Umbilical cord (tissue), 2 donors: ENCODE results near the gene LY86. TPM values are rescaled to one million over a fixed set of nuclear protein-coding genes. Genes with fewer than 3 reads are reported as not detected.

ENCODE experiments used
- DNase-seq: peaks from one replicate; pipeline ENCODE4 v3.0.0-alpha.2; 2015; ENCODE audit warnings: low spot score
- total RNA-seq: library from RNA; depleted of rRNA; stranded (reverse); fragments of >200 nt; gene quantifications from one replicate; pipeline ENCODE4 v1.2.3, GENCODE V29; 2014; ENCODE audit warnings: low replicate concordance; ENCODE audit not compliant: insufficient read depth

Gene LY86
- 2.2 TPM for total RNA-seq

- DNase-seq: peak; percentile 26
Measured at GRCh38 chr6:6588064-6588923, at the start of gene LY86. Gene LY86, plus strand, starts transcription at chr6:6588720. Its CDS starts 15 bp downstream, at chr6:6588735.

- DNase-seq: no peak
Measured at GRCh38 chr6:6539036-6539435, 49.5 kb upstream of the LY86 start.

DNA sequence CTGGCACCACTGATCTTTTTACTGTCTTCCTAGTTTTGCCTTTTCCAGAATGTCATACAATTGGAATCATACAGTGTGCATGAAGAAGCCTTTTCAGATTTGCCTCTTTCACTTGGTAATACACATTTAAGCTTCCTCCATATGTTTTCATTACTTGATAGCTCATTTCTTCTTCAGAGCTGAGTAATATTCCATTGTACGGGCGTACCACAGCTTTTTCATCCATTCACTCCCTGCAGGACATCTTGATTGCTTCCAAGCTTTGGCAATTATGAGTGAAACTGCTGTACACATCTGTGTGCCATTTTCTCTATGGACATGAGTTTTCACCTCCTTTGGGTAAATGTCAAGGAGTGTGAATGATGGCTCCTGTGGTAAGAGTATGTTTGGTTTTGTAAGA, 46.2 kb upstream of the LY86 start:
- DNase-seq: no peak

GRCh38 chr6:6543181-6543879, 45.2 kb upstream of the LY86 start:
- DNase-seq: no peak

- no peak for DNase-seq
Measured at GRCh38 chr6:6545616-6546317, 42.8 kb upstream of the LY86 start.

- DNase-seq: peak; percentile 22
Measured at GRCh38 chr6:6546318-6547109, 42.0 kb upstream of the LY86 start.

- peak; percentile 92 for DNase-seq
Measured at GRCh38 chr6:6547110-6547879, 41.2 kb upstream of the LY86 start.

DNA sequence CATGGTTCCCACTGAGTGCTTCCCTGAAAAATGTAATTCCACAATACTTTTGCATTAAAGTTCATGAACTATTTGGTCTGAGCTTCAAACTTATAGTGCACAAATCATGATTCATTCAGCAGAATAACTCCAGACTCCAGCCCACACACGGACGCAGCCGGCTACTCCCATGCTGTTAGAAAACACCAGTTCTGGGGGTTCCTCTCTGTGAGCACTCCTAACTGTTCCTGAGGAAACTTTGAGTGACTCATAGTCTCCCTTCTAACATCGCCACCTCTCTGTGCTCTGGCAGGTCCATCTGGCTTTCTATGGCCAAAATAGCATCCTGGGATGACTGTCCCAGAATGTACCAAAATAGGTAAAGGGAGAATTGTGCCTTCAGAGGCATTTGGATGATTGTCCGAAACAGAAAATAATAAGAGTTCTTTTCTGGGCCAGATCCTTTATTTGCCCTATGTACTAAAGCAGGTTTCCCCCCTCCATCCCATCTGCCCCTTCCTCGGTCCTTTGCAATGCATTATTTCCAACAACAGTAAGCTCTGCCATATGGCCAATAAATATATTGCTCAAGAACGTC, 32.3 kb upstream of the LY86 start:
- DNase-seq: peak; percentile 16

- peak; percentile 40 for DNase-seq
Measured at GRCh38 chr6:6556738-6557503, 31.6 kb upstream of the LY86 start.

DNA sequence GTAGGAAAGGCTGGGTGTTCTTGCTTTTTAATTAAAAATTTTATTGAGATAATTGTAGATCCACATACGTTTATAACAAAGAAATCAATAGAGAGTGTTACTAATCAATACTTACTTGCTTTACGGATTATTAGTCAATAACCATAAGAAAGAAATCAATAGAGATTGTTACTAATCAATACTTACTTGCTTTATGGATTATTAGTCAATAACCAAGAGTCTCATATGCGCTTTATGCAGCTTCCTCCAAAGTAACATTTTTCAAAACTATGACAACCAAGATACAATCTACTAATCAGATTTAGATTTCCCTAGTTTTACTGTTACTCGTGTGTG, 31.0 kb upstream of the LY86 start:
- DNase-seq: no peak

DNA sequence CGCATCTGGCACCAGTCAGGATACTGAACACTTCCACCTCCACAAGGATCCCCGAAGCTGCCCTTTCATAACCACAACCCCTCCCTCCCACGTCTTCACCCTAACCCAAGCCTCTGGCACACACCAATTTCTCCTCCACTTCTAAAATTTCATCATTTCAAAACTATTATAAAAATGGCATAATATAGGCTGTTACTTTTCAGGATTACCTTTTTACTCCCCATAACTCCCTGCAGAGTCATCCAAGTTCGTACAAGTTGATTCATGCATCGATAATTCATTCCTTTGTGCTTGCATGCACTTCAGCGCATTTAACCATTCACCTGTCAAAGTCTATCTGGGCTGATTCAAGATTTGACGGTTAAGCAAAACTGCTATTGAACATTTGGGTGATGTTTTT, 30.6 kb upstream of the LY86 start:
- DNase-seq: peak; percentile 42

DNA sequence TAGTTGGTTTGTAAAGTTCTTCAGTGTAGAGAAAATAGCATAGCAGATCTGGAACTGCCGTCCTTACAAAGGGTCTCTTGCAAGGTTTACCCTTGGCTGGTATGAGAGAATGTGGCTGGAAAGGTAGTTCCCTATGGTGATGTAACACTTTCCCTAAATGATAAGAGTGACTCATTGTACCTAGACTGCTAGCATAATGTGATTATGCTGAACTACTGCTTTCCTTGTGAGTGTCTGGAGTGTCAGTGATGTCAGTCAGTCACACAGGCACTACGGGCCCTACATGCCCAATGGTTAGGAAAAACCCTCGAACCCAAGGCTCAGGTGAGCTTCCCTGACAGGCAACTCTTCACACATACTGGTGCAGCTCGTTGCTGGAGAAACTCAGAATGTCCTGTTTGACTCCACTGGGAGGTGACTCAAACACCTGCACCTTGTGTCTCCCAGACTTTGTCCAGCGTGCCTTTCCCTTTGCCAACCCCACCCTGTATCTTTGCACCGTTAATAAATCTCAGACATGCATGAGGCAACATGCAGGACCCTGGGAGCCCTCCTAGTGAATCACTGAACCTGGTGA, 28.4 kb upstream of the LY86 start:
- DNase-seq: no peak

DNA sequence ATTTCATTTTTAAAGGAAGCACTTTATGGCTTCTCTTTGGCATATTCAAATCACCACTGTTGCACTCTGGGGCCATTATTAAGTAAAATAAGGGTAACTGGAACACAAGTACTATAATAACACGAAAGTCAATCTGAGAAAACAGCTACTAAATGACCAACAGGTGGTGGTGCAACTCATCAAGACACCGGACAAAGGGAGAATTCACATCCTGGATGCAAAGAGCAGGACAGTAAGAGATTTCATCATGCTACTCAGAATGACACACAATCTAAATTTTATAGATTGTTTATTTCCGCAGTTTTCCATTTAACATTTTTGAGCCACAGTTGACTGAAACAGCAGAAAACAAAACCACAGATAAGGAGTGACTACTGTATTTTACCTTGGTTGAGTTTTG, 27.6 kb upstream of the LY86 start:
- DNase-seq: no peak

- DNase-seq: no peak
Measured at GRCh38 chr6:6564154-6564553, 24.4 kb upstream of the LY86 start.

DNA sequence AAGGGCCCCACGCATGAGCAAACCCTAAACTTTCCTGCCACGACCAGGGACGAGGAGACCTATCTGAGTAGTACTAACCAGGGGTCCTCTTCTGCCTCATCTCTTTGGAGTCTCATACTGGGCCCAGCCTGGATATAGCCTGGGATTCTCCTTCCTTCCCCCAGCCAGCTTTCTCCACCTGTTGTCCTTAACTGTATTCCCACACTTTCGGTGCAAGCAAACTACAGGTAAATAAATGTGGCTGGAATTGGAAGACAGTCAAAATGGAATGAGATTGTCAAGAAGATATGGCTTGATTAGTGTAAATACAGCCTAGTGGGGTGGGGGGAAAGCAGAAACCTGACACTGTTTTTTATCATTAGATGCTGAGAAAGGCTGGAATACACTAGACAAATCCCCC, 23.5 kb upstream of the LY86 start:
- DNase-seq: no peak

DNA sequence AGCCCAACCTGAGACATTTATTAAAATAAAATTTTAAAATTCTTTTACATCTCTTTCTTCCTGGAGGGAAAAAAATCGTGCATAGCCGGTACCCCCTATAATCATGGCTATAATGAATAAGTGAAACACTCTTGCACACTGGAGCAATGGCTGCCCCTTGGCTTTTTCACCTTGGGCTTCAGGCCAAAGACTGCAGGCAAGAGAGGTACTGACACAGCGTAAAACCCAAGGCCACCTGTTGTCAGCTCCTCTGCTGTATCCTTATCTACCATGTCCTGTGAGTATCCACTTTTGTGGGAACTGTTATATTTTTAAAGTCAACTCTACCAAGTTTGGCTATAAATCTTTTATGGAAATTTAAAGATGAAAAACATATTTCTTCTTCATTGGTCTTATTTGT, 23.0 kb upstream of the LY86 start:
- DNase-seq: no peak

DNA sequence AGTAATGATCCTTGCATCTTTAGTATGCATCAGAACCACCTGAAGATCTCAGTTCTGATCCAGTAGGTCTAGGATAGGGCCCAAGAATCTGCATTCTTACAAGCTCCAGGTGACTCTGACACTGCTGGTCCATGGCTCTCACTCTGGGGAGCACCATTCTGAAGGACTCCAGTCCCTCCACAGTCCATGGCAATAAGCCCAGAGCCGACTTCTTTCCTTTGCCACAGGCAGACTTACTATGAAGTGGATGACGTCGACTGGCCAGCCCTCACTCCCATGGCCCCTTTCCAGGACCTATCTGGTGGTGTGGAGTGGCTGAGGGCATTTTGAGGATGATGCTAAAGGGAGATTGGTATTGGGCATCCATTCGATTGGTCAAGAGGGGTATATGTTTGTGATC, 21.8 kb upstream of the LY86 start:
- DNase-seq: no peak

DNA sequence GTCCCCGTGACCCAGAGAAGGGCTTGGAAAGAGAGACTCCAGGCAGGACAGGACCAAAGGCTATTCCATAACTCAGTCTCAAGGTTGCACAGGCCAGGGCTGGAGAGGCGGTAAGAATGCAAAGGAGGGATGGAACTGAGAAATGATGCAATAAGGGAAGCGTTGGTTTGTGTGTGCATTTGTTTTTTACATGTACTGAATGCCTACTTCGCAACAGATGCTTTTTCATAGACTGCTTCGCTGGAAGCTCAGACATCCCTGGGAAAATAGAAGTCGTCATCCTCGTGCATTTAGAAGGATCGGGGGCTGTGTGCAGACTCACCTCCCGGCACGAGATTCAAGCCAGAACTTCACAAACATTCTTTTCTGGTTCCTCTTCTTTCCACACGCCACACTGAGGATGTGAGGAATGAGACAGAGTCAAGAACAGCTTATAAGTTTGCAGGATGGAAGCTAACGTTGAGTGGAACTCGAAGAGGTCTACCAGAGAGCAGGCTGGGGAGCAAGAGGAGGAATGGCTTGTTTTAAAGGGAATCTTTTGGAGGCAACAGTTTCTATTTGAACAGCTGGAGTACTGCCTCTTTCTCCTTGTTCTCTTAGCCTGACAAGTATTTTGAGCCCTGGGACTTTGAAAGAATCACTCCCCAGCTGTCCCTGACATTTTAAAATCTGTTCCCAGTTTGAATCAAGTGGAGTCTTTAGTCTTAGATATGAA, 19.3 kb upstream of the LY86 start:
- no peak for DNase-seq

DNA sequence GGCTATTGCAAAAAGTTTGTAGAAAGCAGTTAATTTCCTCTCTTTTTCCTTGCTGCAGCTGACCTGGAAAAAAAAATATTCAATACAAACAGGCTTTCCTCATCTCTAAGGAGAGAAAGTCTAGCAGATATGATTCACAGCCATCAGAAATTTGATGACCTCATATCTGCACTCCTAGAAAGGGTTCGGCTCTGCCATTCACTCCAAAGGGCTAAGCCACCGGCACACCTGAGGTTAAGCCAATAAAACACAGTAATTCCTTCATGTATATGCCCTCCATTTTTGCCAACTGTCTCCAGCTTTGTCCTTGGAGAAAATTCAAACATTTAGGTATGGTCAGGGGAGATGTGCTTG, 18.7 kb upstream of the LY86 start:
- DNase-seq: no peak
